ENCODE measurements around the gene TSPAN14. TPM values are rescaled to one million over a fixed set of nuclear protein-coding genes. Genes with fewer than 3 reads are reported as not detected.
"Not testable (repeated sequence)": the region's sequence is repeated elsewhere in the genome, so short reads cannot be mapped to it uniquely, and the experiment has no call there.

The TSPAN14 gene
- total and polyA plus RNA-seq, 5 donors from 2014 or later = 157 to 270 (median 190) TPM

DNA sequence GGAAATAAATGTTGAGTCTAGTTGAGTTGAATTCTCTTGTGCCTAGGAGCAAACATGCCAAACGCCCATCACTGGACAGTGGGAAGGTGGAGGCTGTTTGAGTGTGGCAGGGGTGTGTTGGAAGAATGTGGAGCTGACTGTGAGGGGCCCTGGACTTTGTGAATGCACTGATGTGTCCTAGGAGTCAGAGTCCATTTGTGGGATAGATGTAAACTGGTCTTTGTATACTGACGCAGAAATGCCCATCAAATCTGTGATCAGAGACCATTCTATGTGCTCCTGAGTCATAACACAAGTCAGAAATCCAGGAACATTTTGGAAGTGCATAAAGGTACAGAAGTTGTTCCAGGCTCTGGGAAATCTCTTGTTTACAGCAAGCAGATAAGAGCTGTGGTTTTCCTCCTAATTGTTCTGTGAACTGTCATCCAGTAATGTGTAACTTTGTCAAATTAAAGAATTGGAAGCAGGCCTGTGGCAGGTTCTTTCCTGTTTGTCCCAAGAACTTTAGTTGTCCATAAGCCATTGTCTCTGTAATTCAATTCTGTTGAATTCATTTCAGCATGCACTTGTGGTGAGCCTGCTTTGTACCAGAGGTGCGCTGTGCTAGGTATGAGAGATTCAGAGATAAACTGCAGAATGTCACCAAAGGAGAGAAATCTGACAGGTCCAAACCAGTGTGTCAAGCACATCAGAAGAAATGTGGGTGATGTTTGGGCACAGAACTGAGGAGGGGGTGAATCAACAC, 38.2 kb upstream of the TSPAN14 start:
- no peak for DNase-seq
- Mint-ChIP-seq H3K4me1 (peaks cover 0 to 4% (median 0%) of the 10 kb centered on the region in 4 donors), H3K27me3 (peaks cover 24% of the 10 kb centered on the region), H3K36me3 (peaks cover 3% of the 10 kb centered on the region), H3K27ac (peak overlapping the region in 1 of 3 donors; percentile 29), H3K4me3 (no peak overlapping the region), H3K9me3 (no peaks in the 10 kb centered on the region)
- ATAC-seq (ENCODE audit: low read depth in 2 of 2) = no peak
- Histone ChIP-seq H3K9me3 (ENCODE audit: control insufficient read depth in 2 of 2, low read length in 2 of 2) (no peaks in the 10 kb centered on the region), H3K27me3 (ENCODE audit: control insufficient read depth, insufficient read depth, low read length) (no peaks in the 10 kb centered on the region), H3K4me1 (ENCODE audit: control insufficient read depth, insufficient read depth, low read length, poor library complexity, severe bottlenecking) (no peaks in the 10 kb centered on the region), H3K27ac (ENCODE audit: insufficient read depth, low read length, poor library complexity, severe bottlenecking) (no peak overlapping the region), H3K4me3 (ENCODE audit: low read depth, low read length) (no peak overlapping the region), H3K36me3 (ENCODE audit: control insufficient read depth, insufficient read depth, low read length) (no peaks in the 10 kb centered on the region)

DNA sequence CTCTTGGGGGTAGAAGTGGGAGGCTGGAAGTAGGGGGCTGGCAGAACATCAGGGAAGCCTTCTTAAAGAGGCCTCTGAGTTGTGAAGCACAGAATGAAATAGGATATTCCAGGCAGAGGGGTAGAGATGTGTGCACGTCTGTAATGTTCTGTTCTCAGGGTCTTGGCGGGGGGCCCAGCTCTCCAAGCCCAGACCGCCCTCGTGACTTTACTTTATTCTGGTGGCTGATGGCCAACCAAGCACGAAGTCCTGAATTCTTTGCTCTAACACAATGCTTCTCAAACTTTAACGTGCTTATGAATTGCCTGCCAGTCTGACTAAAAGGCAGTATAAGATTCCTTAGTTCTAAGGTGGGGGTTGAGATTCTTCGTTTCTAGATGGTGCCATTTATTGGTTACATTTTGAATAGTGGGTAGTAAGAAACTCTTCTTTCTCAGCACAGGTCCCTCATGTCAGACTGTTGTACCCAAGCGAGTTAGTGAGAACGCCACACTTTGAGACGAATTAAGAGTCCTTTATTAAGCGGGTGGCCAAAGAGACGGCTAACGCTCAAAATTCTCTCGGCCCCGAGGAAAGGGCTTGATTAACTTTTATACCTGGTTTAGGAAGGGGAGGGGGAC, 37.5 kb upstream of the TSPAN14 start:
- H3K27me3 ChIP-seq (ENCODE audit: control insufficient read depth, insufficient read depth, low read length) = no peaks in the 10 kb centered on the region
- Mint-ChIP-seq H3K27me3 (peaks cover 21% of the 10 kb centered on the region), H3K27ac (peak overlapping the region in 1 of 3 donors; percentile 29), H3K36me3 (peaks cover 3% of the 10 kb centered on the region), H3K4me3 (no peak overlapping the region), H3K9me3 (no peaks in the 10 kb centered on the region), H3K4me1 (peaks cover 0 to 3% (median 0%) of the 10 kb centered on the region in 4 donors)
- no peaks in the 10 kb centered on the region for H3K36me3 ChIP-seq (ENCODE audit: control insufficient read depth, insufficient read depth, low read length)
- DNase-seq (no peak), ATAC-seq (ENCODE audit: low read depth in 2 of 2) (no peak)
- H3K27ac ChIP-seq (ENCODE audit: insufficient read depth, low read length, poor library complexity, severe bottlenecking) = no peak overlapping the region
- H3K4me1 ChIP-seq (ENCODE audit: control insufficient read depth, insufficient read depth, low read length, poor library complexity, severe bottlenecking) = no peaks in the 10 kb centered on the region
- H3K9me3 ChIP-seq (ENCODE audit: control insufficient read depth in 2 of 2, low read length in 2 of 2) = no peaks in the 10 kb centered on the region
- H3K4me3 ChIP-seq (ENCODE audit: low read depth, low read length) = no peak overlapping the region

DNA sequence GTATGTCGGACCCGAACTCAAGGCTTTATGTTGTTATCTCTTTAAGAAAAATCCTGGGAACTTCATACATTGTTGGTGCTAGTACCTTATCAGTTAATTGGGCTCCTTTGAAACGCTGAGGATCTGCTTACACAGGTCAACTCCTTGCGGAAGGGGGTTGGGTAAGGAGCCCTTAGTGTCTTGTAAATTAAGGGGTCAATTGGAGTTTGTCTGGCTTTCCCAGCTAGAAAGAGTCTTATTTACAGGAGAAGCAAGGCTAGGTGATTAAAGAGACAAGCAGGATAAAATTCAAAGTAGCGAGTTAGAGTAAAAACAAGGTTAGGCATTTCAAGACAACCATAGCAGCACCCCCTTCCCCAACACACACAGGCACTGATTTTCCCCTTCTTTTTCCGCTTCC, 36.9 kb upstream of the TSPAN14 start:
- DNase-seq; H3K36me3 Mint-ChIP-seq; H3K4me1 ChIP-seq (ENCODE audit: control insufficient read depth, insufficient read depth, low read length, poor library complexity, severe bottlenecking); H3K9me3 Mint-ChIP-seq; H3K27me3 ChIP-seq (ENCODE audit: control insufficient read depth, insufficient read depth, low read length); H3K9me3 ChIP-seq (ENCODE audit: control insufficient read depth in 2 of 2, low read length in 2 of 2); H3K4me3 ChIP-seq (ENCODE audit: low read depth, low read length); H3K4me3 Mint-ChIP-seq; H3K36me3 ChIP-seq (ENCODE audit: control insufficient read depth, insufficient read depth, low read length); ATAC-seq (ENCODE audit: low read depth in 2 of 2); H3K27ac ChIP-seq (ENCODE audit: insufficient read depth, low read length, poor library complexity, severe bottlenecking); H3K4me1 Mint-ChIP-seq: not testable (repeated sequence)
- H3K27ac Mint-ChIP-seq = peak overlapping the region in 2 of 3 donors; percentile 31 to 78
- peaks cover 21% of the 10 kb centered on the region for H3K27me3 Mint-ChIP-seq

DNA sequence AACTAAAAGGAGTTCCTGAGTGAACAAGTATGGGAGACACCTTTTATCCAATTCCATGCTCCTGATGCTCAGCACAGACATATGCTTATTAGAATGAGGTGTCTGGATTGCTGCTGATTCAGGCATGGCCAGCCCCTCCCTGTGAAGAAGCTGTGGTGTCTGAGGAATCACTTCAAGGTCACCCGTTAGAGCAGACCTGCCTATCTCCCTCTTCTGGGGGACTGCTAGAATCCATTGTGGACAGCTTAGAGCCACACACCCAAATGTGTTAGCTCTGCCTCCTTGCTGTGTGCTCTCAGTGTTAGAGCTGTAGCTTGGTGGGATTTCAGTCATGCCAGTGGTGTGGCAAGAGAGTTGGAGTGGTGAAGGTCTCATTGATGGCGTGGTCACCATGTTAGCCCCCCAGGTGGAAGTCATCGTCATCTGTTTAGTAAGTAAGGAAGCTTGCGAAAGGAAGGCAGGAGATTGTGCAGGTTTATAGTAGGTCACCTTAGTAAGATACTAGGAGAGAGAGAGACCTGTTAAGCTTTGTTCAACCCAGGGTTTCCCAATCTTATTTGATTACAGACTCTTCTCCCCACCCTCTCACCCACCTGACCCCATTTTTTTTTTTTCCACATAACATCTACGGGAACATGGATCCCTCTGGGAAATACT, 32.9 kb upstream of the TSPAN14 start:
- Histone ChIP-seq H3K4me3 (ENCODE audit: low read depth, low read length) (no peak overlapping the region), H3K27me3 (ENCODE audit: control insufficient read depth, insufficient read depth, low read length) (no peaks in the 10 kb centered on the region), H3K4me1 (ENCODE audit: control insufficient read depth, insufficient read depth, low read length, poor library complexity, severe bottlenecking) (no peaks in the 10 kb centered on the region), H3K9me3 (ENCODE audit: control insufficient read depth in 2 of 2, low read length in 2 of 2) (no peaks in the 10 kb centered on the region), H3K27ac (ENCODE audit: insufficient read depth, low read length, poor library complexity, severe bottlenecking) (no peak overlapping the region), H3K36me3 (ENCODE audit: control insufficient read depth, insufficient read depth, low read length) (no peaks in the 10 kb centered on the region)
- ATAC-seq (ENCODE audit: low read depth in 2 of 2) (no peak), DNase-seq (no peak)
- H3K4me3 Mint-ChIP-seq = no peak overlapping the region
- H3K4me1 Mint-ChIP-seq = peaks cover 0 to 2% (median 0%) of the 10 kb centered on the region in 4 donors
- H3K9me3 Mint-ChIP-seq = no peaks in the 10 kb centered on the region
- H3K36me3 Mint-ChIP-seq = peaks cover 19% of the 10 kb centered on the region
- H3K27ac Mint-ChIP-seq = no peak overlapping the region
- peaks cover 16% of the 10 kb centered on the region for H3K27me3 Mint-ChIP-seq

DNA sequence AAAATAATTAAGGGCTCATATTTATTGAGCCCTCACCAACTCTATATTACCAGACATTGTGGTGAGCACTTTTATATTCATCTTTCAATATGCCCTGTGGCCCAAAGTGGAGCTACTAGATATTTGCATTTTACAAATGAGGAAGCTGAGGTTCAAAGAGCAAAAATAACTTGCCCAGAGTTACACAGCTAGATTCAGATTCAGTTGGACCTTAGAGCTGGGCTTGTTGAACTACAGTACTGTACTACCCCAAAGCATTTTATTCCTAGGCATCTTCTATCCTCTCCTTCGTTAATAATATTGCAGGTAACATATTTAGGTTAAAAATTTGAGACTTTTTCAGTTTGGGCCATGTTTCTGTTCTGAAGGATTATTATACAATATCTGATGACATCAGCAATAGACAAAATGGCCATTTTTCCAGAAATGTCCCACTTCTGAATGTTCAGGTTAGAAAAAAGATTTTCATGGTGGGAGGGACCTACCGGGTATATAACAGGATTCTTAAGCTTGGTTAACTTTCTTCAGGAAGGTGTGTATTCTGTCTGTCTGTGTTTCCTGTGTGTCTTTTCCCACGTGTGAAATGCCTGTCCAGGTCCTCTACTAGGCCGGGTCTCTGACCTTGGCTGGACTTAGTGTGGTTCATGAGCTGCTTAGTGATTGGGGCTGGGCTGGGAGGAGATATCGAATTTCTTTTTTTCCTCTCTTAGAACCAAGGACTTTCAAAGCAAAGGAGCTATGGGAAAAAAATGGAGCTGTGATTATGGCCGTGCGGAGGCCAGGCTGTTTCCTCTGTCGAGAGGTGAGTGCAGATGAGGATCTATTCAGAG, 32.2 kb upstream of the TSPAN14 start:
- no peaks in the 10 kb centered on the region for H3K9me3 Mint-ChIP-seq
- H3K27me3 Mint-ChIP-seq = peaks cover 16% of the 10 kb centered on the region
- H3K4me3 Mint-ChIP-seq = no peak overlapping the region
- Histone ChIP-seq H3K4me3 (ENCODE audit: low read depth, low read length) (no peak overlapping the region), H3K9me3 (ENCODE audit: control insufficient read depth in 2 of 2, low read length in 2 of 2) (no peaks in the 10 kb centered on the region), H3K4me1 (ENCODE audit: control insufficient read depth, insufficient read depth, low read length, poor library complexity, severe bottlenecking) (no peaks in the 10 kb centered on the region), H3K36me3 (ENCODE audit: control insufficient read depth, insufficient read depth, low read length) (no peaks in the 10 kb centered on the region), H3K27me3 (ENCODE audit: control insufficient read depth, insufficient read depth, low read length) (no peaks in the 10 kb centered on the region), H3K27ac (ENCODE audit: insufficient read depth, low read length, poor library complexity, severe bottlenecking) (no peak overlapping the region)
- ATAC-seq (ENCODE audit: low read depth in 2 of 2) (no peak), DNase-seq (no peak)
- peaks cover 19% of the 10 kb centered on the region for H3K36me3 Mint-ChIP-seq
- H3K27ac Mint-ChIP-seq = no peak overlapping the region
- H3K4me1 Mint-ChIP-seq = peaks cover 0 to 2% (median 0%) of the 10 kb centered on the region in 4 donors

DNA sequence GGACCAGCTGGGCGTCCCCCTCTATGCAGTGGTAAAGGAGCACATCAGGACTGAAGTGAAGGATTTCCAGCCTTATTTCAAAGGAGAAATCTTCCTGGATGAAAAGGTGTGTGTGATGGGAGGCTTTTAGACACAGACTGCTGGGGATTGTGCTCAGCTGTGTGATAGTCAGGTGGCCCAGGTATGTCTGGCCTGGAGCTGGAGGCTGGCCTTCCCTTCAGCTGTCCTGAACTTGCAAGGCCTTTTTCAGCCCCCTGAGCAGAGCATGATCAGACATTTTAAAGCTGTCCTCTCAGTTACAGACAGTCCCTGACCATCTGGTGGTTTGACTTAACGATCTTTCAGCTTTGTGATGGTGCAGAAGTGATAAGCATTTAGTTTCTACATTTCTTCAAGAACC, 28.2 kb upstream of the TSPAN14 start:
- Histone ChIP-seq H3K9me3 (ENCODE audit: control insufficient read depth in 2 of 2, low read length in 2 of 2) (no peaks in the 10 kb centered on the region), H3K27ac (ENCODE audit: insufficient read depth, low read length, poor library complexity, severe bottlenecking) (no peak overlapping the region), H3K4me1 (ENCODE audit: control insufficient read depth, insufficient read depth, low read length, poor library complexity, severe bottlenecking) (no peaks in the 10 kb centered on the region), H3K4me3 (ENCODE audit: low read depth, low read length) (no peak overlapping the region), H3K36me3 (ENCODE audit: control insufficient read depth, insufficient read depth, low read length) (no peaks in the 10 kb centered on the region), H3K27me3 (ENCODE audit: control insufficient read depth, insufficient read depth, low read length) (no peaks in the 10 kb centered on the region)
- H3K9me3 Mint-ChIP-seq = no peaks in the 10 kb centered on the region
- ATAC-seq (ENCODE audit: low read depth in 2 of 2) (no peak), DNase-seq (no peak)
- H3K27me3 Mint-ChIP-seq = peaks cover 5% of the 10 kb centered on the region
- no peak overlapping the region for H3K27ac Mint-ChIP-seq
- H3K4me1 Mint-ChIP-seq = no peaks in the 10 kb centered on the region
- no peak overlapping the region for H3K4me3 Mint-ChIP-seq
- peaks cover 22% of the 10 kb centered on the region for H3K36me3 Mint-ChIP-seq

DNA sequence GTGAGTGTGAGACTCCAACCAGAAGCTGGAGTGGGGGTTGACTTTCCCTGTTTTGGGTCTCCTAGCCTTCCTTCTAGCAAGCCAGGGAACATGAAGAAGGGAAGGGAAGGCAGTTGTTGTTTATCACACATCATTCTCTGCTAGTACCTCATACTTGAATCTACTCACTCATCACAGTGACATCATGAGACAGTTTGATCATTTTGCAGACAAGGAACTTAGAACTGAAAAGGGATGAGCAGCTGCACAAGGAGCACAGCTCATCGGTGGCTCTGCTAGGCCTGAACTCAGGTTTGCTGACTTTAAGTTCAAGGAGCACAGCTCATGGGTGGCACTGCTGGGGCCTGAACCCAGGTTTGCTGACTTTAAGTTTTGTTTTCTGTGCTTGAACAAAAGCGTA, 26.6 kb upstream of the TSPAN14 start:
- ATAC-seq (ENCODE audit: low read depth in 2 of 2) = no peak
- Mint-ChIP-seq H3K36me3 (peaks cover 15% of the 10 kb centered on the region), H3K27ac (peak overlapping the region in 1 of 3 donors; percentile 21)

More for the DNA sequence above, 26.6 kb upstream of the TSPAN14 start:
- H3K27ac ChIP-seq (ENCODE audit: insufficient read depth, low read length, poor library complexity, severe bottlenecking) = no peak overlapping the region
- H3K9me3 ChIP-seq (ENCODE audit: control insufficient read depth in 2 of 2, low read length in 2 of 2) = no peaks in the 10 kb centered on the region
- no peaks in the 10 kb centered on the region for H3K4me1 ChIP-seq (ENCODE audit: control insufficient read depth, insufficient read depth, low read length, poor library complexity, severe bottlenecking)
- no peak overlapping the region for H3K4me3 ChIP-seq (ENCODE audit: low read depth, low read length)
- Mint-ChIP-seq H3K27me3 (peaks cover 5% of the 10 kb centered on the region), H3K9me3 (no peaks in the 10 kb centered on the region), H3K4me3 (no peak overlapping the region), H3K4me1 (no peaks in the 10 kb centered on the region)
- no peaks in the 10 kb centered on the region for H3K36me3 ChIP-seq (ENCODE audit: control insufficient read depth, insufficient read depth, low read length)
- no peak for DNase-seq
- H3K27me3 ChIP-seq (ENCODE audit: control insufficient read depth, insufficient read depth, low read length) = no peaks in the 10 kb centered on the region
